GM12878 (cell line): ENCODE measurements around the gene POLR1A. TPM values are rescaled to one million over a fixed set of nuclear protein-coding genes. Genes with fewer than 3 reads are reported as not detected.
A peak's percentile ranks its signal among the peaks of the same experiment; 100 is the strongest.

Experiments used
- BCL11A ChIP-seq: IDR thresholded peaks from 2 replicates; pipeline ENCODE4 v1.6.1; 2011; ENCODE audit warnings: low read depth, low read length
- BCL3 ChIP-seq: IDR thresholded peaks from 2 replicates; pipeline ENCODE4 v1.6.1; 2011; ENCODE audit warnings: borderline replicate concordance, low read depth, mild to moderate bottlenecking, moderate library complexity, low read length; ENCODE audit not compliant: insufficient read depth, poor library complexity, severe bottlenecking
- BHLHE40 ChIP-seq, 2 experiments: fragments of 450-650 bp in 1 of 2; IDR thresholded peaks; 2 replicates each; pipeline ENCODE4 v1.6.1; 2011 to 2017; ENCODE audit warnings: low read depth in 2 of 2, borderline replicate concordance in 1 of 2, improper control_type of control experiment in 1 of 2, low read length in 1 of 2, mild to moderate bottlenecking in 1 of 2
- BRCA1 ChIP-seq: IDR thresholded peaks from 2 replicates; pipeline ENCODE4 v1.6.1; 2011; ENCODE audit warnings: low read depth, low read length, improper control_type of control experiment
- CBFB ChIP-seq: IDR thresholded peaks from 2 replicates; pipeline ENCODE4 v1.6.1; 2016; ENCODE audit warnings: antibody characterized with exemption, low read depth
- CREB1 ChIP-seq: IDR thresholded peaks from 2 replicates; pipeline ENCODE4 v1.6.1; 2012; ENCODE audit warnings: low read depth, mild to moderate bottlenecking, inconsistent platforms
- CTCF ChIP-seq, 3 experiments: IDR thresholded peaks in 2 of 3; conservative IDR thresholded peaks in 1 of 3; 2 replicates each; pipeline ENCODE4 v1.5.1; 2011; ENCODE audit warnings: low read depth in 3 of 3, low read length in 3 of 3, mild to moderate bottlenecking in 3 of 3, control low read depth in 2 of 3, moderate library complexity in 2 of 3, inconsistent platforms in 1 of 3, mixed read lengths in 1 of 3; ENCODE audit not compliant: control insufficient read depth in 2 of 3, insufficient read depth in 1 of 3; ENCODE audit errors: extremely low read depth in 1 of 3
- DPF2 ChIP-seq: fragments of 450-650 bp; IDR thresholded peaks from 2 replicates; pipeline ENCODE4 v1.6.1; 2017; ENCODE audit warnings: mild to moderate bottlenecking
- EED ChIP-seq: sonication (generic); IDR thresholded peaks from 2 replicates; pipeline ENCODE4 v1.6.1; 2016; ENCODE audit warnings: antibody characterized with exemption, low read depth
- FOXM1 ChIP-seq: IDR thresholded peaks from 2 replicates; pipeline ENCODE4 v1.6.1; 2012; ENCODE audit warnings: low read depth, mild to moderate bottlenecking, inconsistent platforms, low read length, moderate library complexity
- HSF1 ChIP-seq: fragments of 150-350 bp; IDR thresholded peaks from 2 replicates; pipeline ENCODE4 v1.6.1; 2014; ENCODE audit warnings: mild to moderate bottlenecking, low read depth, low read length
- IKZF1 ChIP-seq: fragments of 450-650 bp; conservative IDR thresholded peaks from 2 replicates; pipeline ENCODE4 v1.6.1; 2017; ENCODE audit warnings: antibody characterized with exemption, mild to moderate bottlenecking
- IRF4 ChIP-seq: IDR thresholded peaks from 2 replicates; pipeline ENCODE4 v1.6.1; 2011; ENCODE audit warnings: low read depth, low read length
- LARP7 ChIP-seq: fragments of 450-650 bp; IDR thresholded peaks from 2 replicates; pipeline ENCODE4 v1.6.1; 2017; ENCODE audit warnings: mild to moderate bottlenecking
- MTA2 ChIP-seq: fragments of 450-650 bp; IDR thresholded peaks from 2 replicates; pipeline ENCODE4 v1.6.1; 2016; ENCODE audit warnings: low read depth, mild to moderate bottlenecking, moderate library complexity
- NFIC ChIP-seq: IDR thresholded peaks from 2 replicates; pipeline ENCODE4 v1.6.1; 2012; ENCODE audit warnings: low read depth, mild to moderate bottlenecking, inconsistent platforms, low read length, moderate library complexity
- NR2C2 ChIP-seq: IDR thresholded peaks from 2 replicates; pipeline ENCODE4 v1.6.1; 2011; ENCODE audit warnings: borderline replicate concordance, low read depth; ENCODE audit not compliant: control insufficient read depth, insufficient read length
- PAX5 ChIP-seq: IDR thresholded peaks from 2 replicates; pipeline ENCODE4 v1.6.1; 2011; ENCODE audit warnings: low read depth, low read length, borderline replicate concordance
- POLR2AphosphoS5 ChIP-seq: IDR thresholded peaks from 2 replicates; pipeline ENCODE4 v1.6.1; 2011; ENCODE audit warnings: mild to moderate bottlenecking, low read length, inconsistent platforms
- RB1 ChIP-seq: fragments of 450-650 bp; formaldehyde crosslinking; IDR thresholded peaks from 2 replicates; pipeline ENCODE4 v1.6.1; 2017; ENCODE audit warnings: mild to moderate bottlenecking, borderline replicate concordance
- RELB ChIP-seq: fragments of 450-650 bp; IDR thresholded peaks from 2 replicates; pipeline ENCODE4 v1.6.1; 2017; ENCODE audit warnings: low read depth, mild to moderate bottlenecking, moderate library complexity
- TCF7 ChIP-seq: IDR thresholded peaks from 2 replicates; pipeline ENCODE4 v1.6.1; 2014; ENCODE audit warnings: antibody characterized with exemption, borderline replicate concordance
- ZNF622 ChIP-seq: fragments of 450-650 bp; IDR thresholded peaks from 2 replicates; pipeline ENCODE4 v1.6.1; 2017; ENCODE audit warnings: mild to moderate bottlenecking, inconsistent platforms
- ZZZ3 ChIP-seq: IDR thresholded peaks from 2 replicates; pipeline ENCODE4 v1.6.1; 2011; ENCODE audit warnings: low read depth; ENCODE audit not compliant: control insufficient read depth, insufficient read length
- polyA plus RNA-seq, 11 experiments: library from polyadenylated mRNA; depleted of rRNA in 4 of 11; unstranded in 6 of 11; stranded (reverse) in 5 of 11; fragments of >200 nt; fragmentation: Nextera tagmentation in 4 of 11; fragmentation: Illumina TruSeq in 1 of 11; extraction: Ambion mirVana in 4 of 11; extraction: Trizol in 1 of 11; gene quantifications; 1 replicate in 1 of 11; 2 replicates in 10 of 11; pipeline versions ENCODE4 v1.2.1 to v1.2.3, GENCODE V29; 2011 to 2016; ENCODE audit warnings: inconsistent platforms in 2 of 11, missing spikeins in 2 of 11, low read depth in 1 of 11
- total RNA-seq, 4 experiments: library from RNA; depleted of rRNA in 3 of 4; stranded (reverse); fragments of >200 nt in 3 of 4; fragmentation: Illumina TruSeq in 1 of 4; extraction: Trizol in 1 of 4; gene quantifications; 2 replicates each; pipeline versions ENCODE4 v1.2.1 to v1.2.3, GENCODE V29; 2013 to 2021

Gene POLR1A
- total and polyA plus RNA-seq, 10 of the 15 experiments (the other 5 are each of a cell fraction or from before 2014, with no cell fraction given): 2.1 to 53.9 (median 17.8) TPM

- TF ChIP-seq RB1 (peak; percentile 60; the same call in 1 of the 2 replicates), CBFB (no peak; the same call in 1 of the 2 replicates), BRCA1 (no peak), BCL3 (no peak), IRF4 (no peak), DPF2 (no peak), EED (no peak), NFIC (peak; percentile 67), PAX5 (peak; percentile 13; the same call in 1 of the 2 replicates), HSF1 (no peak), CTCF (IDR thresholded peaks at IDR 0.05 in 2 of 3, conservative IDR thresholded peaks at IDR 0.05 in 1 of 3; ENCODE audit: control insufficient read depth in 2 of 3, extremely low read depth in 1 of 3, insufficient read depth in 1 of 3, low read depth in 3 of 3, low read length in 3 of 3) (no peak), BHLHE40 (IDR thresholded peaks at IDR 0.05; ENCODE audit: borderline replicate concordance in 1 of 2, low read depth in 2 of 2, low read length in 1 of 2) (peak; percentile 95 to 98), ZZZ3 (no peak), MTA2 (peak; percentile 38; the same call in 1 of the 2 replicates), FOXM1 (0 out of 2 replicates have a peak, but pooled peaks have one; percentile 26), POLR2AphosphoS5 (peak; percentile 99), ZNF622 (no peak), CREB1 (peak; percentile 76), TCF7 (no peak), NR2C2 (no peak), RELB (peak; percentile 96), IKZF1 (0 out of 2 replicates have a peak, but pooled peaks have one; percentile 44), BCL11A (no peak), LARP7 (peak; percentile 77; the same call in 1 of the 2 replicates)
These were observed 571 bp upstream of the POLR1A start, which contains the start of gene PTCD3 (continued) for GRCh38 chr2:86105969-86106945.
